Measurements from ENCODE around the gene DAPK2. TPM values are rescaled to one million over a fixed set of nuclear protein-coding genes. Genes with fewer than 3 reads are reported as not detected.

DAPK2 gene
- total and polyA plus RNA-seq, 2 of the 13 experiments (the other 11 are each of a cell fraction or from before 2014, with no cell fraction given): 0.33 to 0.63 TPM

DNA sequence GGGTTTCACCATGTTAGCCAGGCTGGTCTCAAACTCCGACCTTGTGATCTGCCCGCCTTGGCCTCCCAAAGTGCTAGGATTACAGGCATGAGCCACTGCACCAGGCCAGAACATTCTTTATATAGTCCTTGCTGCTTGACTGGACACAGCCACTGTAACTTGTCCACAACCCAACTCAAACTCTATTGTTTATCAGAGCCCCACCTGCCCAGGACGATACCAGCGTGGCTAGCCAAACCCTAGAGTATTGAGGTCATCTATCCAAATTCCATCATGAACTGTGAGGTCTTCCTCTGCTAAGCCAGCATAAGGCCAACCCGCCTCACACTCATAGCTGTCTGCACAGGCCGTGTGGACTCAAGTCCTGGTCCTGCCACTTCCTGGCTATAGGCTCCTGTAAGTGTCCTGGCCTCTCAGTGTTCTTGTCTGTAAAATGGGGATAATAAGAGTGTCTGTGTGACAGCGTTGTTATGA, 63.9 kb downstream of the DAPK2 start:
- CTCF ChIA-PET (ENCODE audit: low intra/inter-chr PET ratio, low total read pairs): no interaction called here
- POLR2A ChIA-PET: no interaction called here
- no peak overlapping the region for H3K27ac ChIP-seq (ENCODE audit: extremely low read length, insufficient read depth, low read length)
- FAIRE-seq (no peak), DNase-seq (ENCODE audit: low spot score) (no peak), ATAC-seq (no peak)
- H3K36me3 ChIP-seq (replicated peaks in 1 of 2; ENCODE audit: control insufficient read depth in 1 of 2, insufficient read depth in 2 of 2, low read length in 2 of 2): no peaks in the 10 kb centered on the region
- H4K20me1 ChIP-seq (ENCODE audit: insufficient read depth, low read length): no peaks in the 10 kb centered on the region
- no peak overlapping the region for H3K9ac ChIP-seq (ENCODE audit: insufficient read depth, low read depth, low read length)
- intact Hi-C loops (cut with micrococcal nuclease; ENCODE audit: unreplicated experiment): no loop called here
- H2AFZ ChIP-seq (ENCODE audit: low read length): no peak overlapping the region
- H3K9me3 ChIP-seq (ENCODE audit: low read length): no peaks in the 10 kb centered on the region
- no peak for TF ChIP-seq ZNF264 (CRISPR knock-in tag; IDR thresholded peaks at IDR 0.05)
- TF ChIP-seq ZNF629 (CRISPR knock-in tag; conservative IDR thresholded peaks at IDR 0.05): peak; percentile 48; the same call in 1 of the 2 replicates
- no peaks in the 10 kb centered on the region; a peak in 1 of 5 replicates for H3K27me3 ChIP-seq (ENCODE audit: control insufficient read depth in 1 of 2, insufficient read depth in 2 of 2, low read length in 2 of 2)
- BruUV-seq (replicated peaks): no TSS peak
- H3K4me3 ChIP-seq (replicated peaks in 1 of 3; ENCODE audit: insufficient read depth in 1 of 3, low read depth in 2 of 3, low read length in 3 of 3): no peak overlapping the region
- H3K79me2 ChIP-seq (ENCODE audit: insufficient read depth, low read length): no peaks in the 10 kb centered on the region
- no peak overlapping the region for H3K4me2 ChIP-seq (ENCODE audit: low read depth, low read length)
- whole genome bisulfite sequencing (ENCODE audit: low lambda C conversion rate): 55% methylated on average over 6 of the region's 7 CpGs
- in situ Hi-C loops (cut with HindIII; ENCODE audit: extremely low pct_ligation_motif_present, low pct_unique_long_range_greater_than_20kb): no loop called here
- H3K4me1 ChIP-seq (ENCODE audit: insufficient read depth, low read length): peaks cover 12% of the 10 kb centered on the region

DNA sequence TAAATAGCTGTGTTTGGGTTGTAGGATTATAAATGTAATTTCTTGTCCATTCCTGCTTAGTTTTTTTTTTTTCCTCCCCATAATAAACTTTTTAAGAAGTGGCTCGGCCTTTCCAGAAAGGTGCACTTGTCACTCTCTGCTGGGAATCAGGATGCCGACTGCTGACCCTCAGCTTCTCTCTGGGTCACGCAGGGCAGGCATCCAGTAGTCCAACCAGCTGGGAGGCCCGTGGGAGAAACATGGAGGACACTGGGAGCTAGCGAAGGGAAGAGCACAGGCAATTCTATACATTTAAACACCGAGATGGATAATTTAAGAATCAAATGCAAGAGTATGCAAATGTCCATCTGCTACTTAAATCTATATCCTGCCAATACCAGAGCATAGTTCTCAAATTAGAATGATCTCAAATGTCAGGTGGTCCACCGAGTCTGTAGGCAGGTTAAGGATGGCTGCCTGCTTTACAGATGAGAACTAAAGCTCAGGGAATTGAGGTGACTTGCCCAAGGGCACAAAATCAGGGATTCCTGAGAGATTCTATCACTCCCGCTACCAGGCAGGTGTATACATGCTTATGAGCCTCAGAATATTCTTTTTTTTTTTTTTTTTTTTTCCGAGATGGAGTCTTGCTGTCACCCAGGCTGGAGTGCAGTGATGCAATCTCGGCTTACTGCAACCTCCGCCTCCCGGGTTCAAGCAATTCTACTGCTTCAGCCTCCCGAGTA, 64.5 kb downstream of the DAPK2 start:
- Histone ChIP-seq H3K4me1 (ENCODE audit: insufficient read depth, low read length) (peaks cover 12% of the 10 kb centered on the region), H3K27me3 (ENCODE audit: control insufficient read depth in 1 of 2, insufficient read depth in 2 of 2, low read length in 2 of 2) (no peaks in the 10 kb centered on the region; a peak in 1 of 5 replicates), H2AFZ (ENCODE audit: low read length) (no peak overlapping the region), H3K27ac (ENCODE audit: extremely low read length, insufficient read depth, low read length) (no peak overlapping the region), H3K4me2 (ENCODE audit: low read depth, low read length) (no peak overlapping the region), H3K79me2 (ENCODE audit: insufficient read depth, low read length) (no peaks in the 10 kb centered on the region), H3K4me3 (replicated peaks in 1 of 3; ENCODE audit: insufficient read depth in 1 of 3, low read depth in 2 of 3, low read length in 3 of 3) (no peak overlapping the region), H3K9ac (ENCODE audit: insufficient read depth, low read depth, low read length) (no peak overlapping the region), H3K36me3 (replicated peaks in 1 of 2; ENCODE audit: control insufficient read depth in 1 of 2, insufficient read depth in 2 of 2, low read length in 2 of 2) (no peaks in the 10 kb centered on the region), H3K9me3 (ENCODE audit: low read length) (no peaks in the 10 kb centered on the region), H4K20me1 (ENCODE audit: insufficient read depth, low read length) (no peaks in the 10 kb centered on the region)
- ATAC-seq (no peak), FAIRE-seq (no peak), DNase-seq (ENCODE audit: low spot score) (no peak)
- ChIA-PET CTCF (ENCODE audit: low intra/inter-chr PET ratio, low total read pairs) (no interaction called here), POLR2A (interaction anchor here (0.7 kb wide), 1 partner anchor 18 kb away, joined by 3 read pairs; no protein-coding TSS in a partner anchor)
- no TSS peak for BruUV-seq (replicated peaks)
- intact Hi-C loops (cut with micrococcal nuclease; ENCODE audit: unreplicated experiment): no loop called here
- TF ChIP-seq TBX2 (CRISPR knock-in tag; IDR thresholded peaks at IDR 0.05; ENCODE audit: borderline replicate concordance) (no peak), HMG20B (CRISPR knock-in tag; conservative IDR thresholded peaks at IDR 0.05) (no peak), ZNF652 (CRISPR knock-in tag; IDR thresholded peaks at IDR 0.05; ENCODE audit: borderline replicate concordance, low read depth) (no peak), ZNF781 (CRISPR knock-in tag; IDR thresholded peaks at IDR 0.05; ENCODE audit: borderline replicate concordance, not compliant biosample characterization) (no peak), RELA (CRISPR knock-in tag; IDR thresholded peaks at IDR 0.05) (no peak), GFI1 (CRISPR knock-in tag; IDR thresholded peaks at IDR 0.05; ENCODE audit: borderline replicate concordance) (no peak)
- TF ChIP-seq, protein P1, sequence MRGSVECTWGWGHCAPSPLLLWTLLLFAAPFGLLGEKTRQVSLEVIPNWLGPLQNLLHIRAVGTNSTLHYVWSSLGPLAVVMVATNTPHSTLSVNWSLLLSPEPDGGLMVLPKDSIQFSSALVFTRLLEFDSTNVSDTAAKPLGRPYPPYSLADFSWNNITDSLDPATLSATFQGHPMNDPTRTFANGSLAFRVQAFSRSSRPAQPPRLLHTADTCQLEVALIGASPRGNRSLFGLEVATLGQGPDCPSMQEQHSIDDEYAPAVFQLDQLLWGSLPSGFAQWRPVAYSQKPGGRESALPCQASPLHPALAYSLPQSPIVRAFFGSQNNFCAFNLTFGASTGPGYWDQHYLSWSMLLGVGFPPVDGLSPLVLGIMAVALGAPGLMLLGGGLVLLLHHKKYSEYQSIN (CRISPR knock-in tag; IDR thresholded peaks at IDR 0.05; ENCODE audit: borderline replicate concordance): no peak
- in situ Hi-C loops (cut with HindIII; ENCODE audit: extremely low pct_ligation_motif_present, low pct_unique_long_range_greater_than_20kb): no loop called here
- 51% methylated on average over 13 of the region's 13 CpGs for WGBS (ENCODE audit: low lambda C conversion rate)

All from HepG2 (cell line).